GM23248 (cell line): Measurements from ENCODE around the gene ELMO3. TPM values are rescaled to one million over a fixed set of nuclear protein-coding genes. Genes with fewer than 3 reads are reported as not detected.

Experiments
- DNase-seq: peaks from one replicate; pipeline ENCODE4 v3.0.0-alpha.2; 2015
- H2AFZ ChIP-seq: fragments of 200-600 bp; sonication (generic); 2 replicates; pipeline ENCODE4 v1.6.1; 2016; ENCODE audit warnings: antibody characterized with exemption
- H3F3A ChIP-seq: fragments of 200-600 bp; sonication (generic); 2 replicates; pipeline ENCODE4 v1.6.1; 2016; ENCODE audit warnings: mild to moderate bottlenecking, antibody characterized with exemption, mixed run types; ENCODE audit not compliant: insufficient read depth
- H3K27ac ChIP-seq: fragments of 200-600 bp; sonication (generic); 2 replicates; pipeline ENCODE4 v1.5.1; 2016; ENCODE audit warnings: mild to moderate bottlenecking
- H3K27me3 ChIP-seq: fragments of 200-600 bp; sonication (generic); replicated peaks from 2 replicates; pipeline ENCODE4 v1.6.1; 2016; ENCODE audit warnings: mild to moderate bottlenecking; ENCODE audit not compliant: insufficient read depth
- H3K36me3 ChIP-seq: fragments of 200-600 bp; sonication (generic); 2 replicates; pipeline ENCODE4 v1.6.1; 2016; ENCODE audit warnings: low read depth, mild to moderate bottlenecking
- H3K4me1 ChIP-seq: fragments of 200-600 bp; sonication (generic); 2 replicates; pipeline ENCODE4 v1.6.1; 2016; ENCODE audit warnings: mild to moderate bottlenecking; ENCODE audit not compliant: insufficient read depth
- H3K4me2 ChIP-seq: fragments of 200-600 bp; sonication (generic); one replicate; pipeline ENCODE4 v1.6.1; 2016; ENCODE audit warnings: mild to moderate bottlenecking; ENCODE audit not compliant: unreplicated experiment
- H3K4me3 ChIP-seq: fragments of 200-600 bp; sonication (generic); 2 replicates; pipeline ENCODE4 v1.5.1; 2016; ENCODE audit warnings: mild to moderate bottlenecking
- H3K79me2 ChIP-seq: fragments of 200-600 bp; sonication (generic); 2 replicates; pipeline ENCODE4 v1.6.1; 2016; ENCODE audit warnings: mild to moderate bottlenecking; ENCODE audit not compliant: insufficient read depth
- H3K9ac ChIP-seq: fragments of 200-600 bp; sonication (generic); 2 replicates; pipeline ENCODE4 v1.6.1; 2016; ENCODE audit warnings: mild to moderate bottlenecking
- H3K9me2 ChIP-seq: fragments of 200-600 bp; sonication (generic); 2 replicates; pipeline ENCODE4 v1.6.1; 2016; ENCODE audit warnings: mixed run types, mild to moderate bottlenecking, moderate library complexity; ENCODE audit not compliant: insufficient read depth
- H3K9me3 ChIP-seq: fragments of 200-600 bp; sonication (generic); one replicate; pipeline ENCODE4 v1.6.1; 2017; ENCODE audit warnings: low read depth
- H4K20me1 ChIP-seq: fragments of 200-600 bp; sonication (generic); 2 replicates; pipeline ENCODE4 v1.6.0; 2016; ENCODE audit not compliant: insufficient read depth
- EZH2 ChIP-seq: fragments of 200-600 bp; sonication (generic); IDR thresholded peaks from 2 replicates; pipeline ENCODE4 v1.6.1; 2018; ENCODE audit warnings: antibody characterized with exemption, mild to moderate bottlenecking; ENCODE audit not compliant: insufficient read depth, poor library complexity, severe bottlenecking
- EZH2phosphoT487 ChIP-seq: fragments of 200-600 bp; sonication (generic); IDR thresholded peaks from 2 replicates; pipeline ENCODE4 v1.6.1; 2018; ENCODE audit warnings: antibody characterized with exemption, moderate library complexity, mild to moderate bottlenecking, low read depth; ENCODE audit not compliant: insufficient read depth
- WGBS, 2 experiments: methylation state at CpG; one replicate each; pipeline ENCODE4 v1.1.6; 2015 to 2017; ENCODE audit warnings: low lambda C conversion rate in 2 of 2, low coverage in 1 of 2; ENCODE audit errors: missing lambda C conversion rate in 2 of 2; 5-methylcytosine and 5-hydroxymethylcytosine counted together
- in situ Hi-C: fragments of 300-500 bp; cut with MboI; formaldehyde crosslinking; loops from 2 replicates; pipeline ENCODE4 v1.15.0; 2020
- polyA plus RNA-seq: library from polyadenylated mRNA; unstranded; fragments of >200 nt; fragmentation: Nextera tagmentation; extraction: Ambion mirVana; gene quantifications from 2 replicates; pipeline ENCODE4 v1.2.1, GENCODE V29; 2016
- total RNA-seq: library from RNA; depleted of rRNA; stranded (reverse); fragments of >200 nt; shearing (Covaris generic); gene quantifications from 2 replicates; pipeline ENCODE4 v1.2.3, GENCODE V29; 2014

ELMO3 gene
- total and polyA plus RNA-seq, 2 experiments from 2014 or later: 1.5 TPM; not detected in 1

DNA sequence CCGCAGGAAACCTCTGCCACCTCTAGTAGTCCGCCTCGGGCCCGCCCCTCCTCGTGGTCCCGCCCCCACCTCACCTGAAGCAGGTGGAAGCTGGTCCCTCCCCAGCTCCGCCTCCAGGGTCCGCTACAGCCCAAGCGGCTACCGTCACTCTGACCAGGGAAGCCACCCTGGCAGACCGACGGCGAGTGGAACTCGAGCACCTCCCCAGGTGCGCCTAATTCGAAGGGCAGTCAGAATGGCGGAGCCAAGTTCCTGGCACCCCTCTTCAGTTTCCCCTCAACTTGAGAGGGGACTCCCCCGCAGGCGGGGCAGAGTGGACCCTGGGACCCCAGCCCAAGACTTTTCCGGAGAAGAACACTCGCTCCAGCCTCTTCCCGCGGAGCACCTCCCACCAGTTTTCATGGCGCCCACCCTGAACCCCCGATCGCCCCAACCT lies 47.8 kb downstream of the ELMO3 start:
- H3K27me3 ChIP-seq: no peaks in the 10 kb centered on the region
- in situ Hi-C loops: no loop called here
- peaks cover 46% of the 10 kb centered on the region for H3F3A ChIP-seq
- peak; percentile 46 for DNase-seq
- H3K27ac ChIP-seq: peak overlapping the region; percentile 94
- H3K9me3 ChIP-seq: no peaks in the 10 kb centered on the region
- peaks cover 25% of the 10 kb centered on the region for H3K79me2 ChIP-seq
- H4K20me1 ChIP-seq: no peaks in the 10 kb centered on the region
- H2AFZ ChIP-seq: peak overlapping the region; percentile 58
- H3K9me2 ChIP-seq: no peaks in the 10 kb centered on the region
- peak overlapping the region; percentile 86 for H3K4me2 ChIP-seq
- peaks cover 56% of the 10 kb centered on the region for H3K4me1 ChIP-seq
- 1 to 2% methylated on average over 13 to 26 of the region's 26 CpGs for WGBS, 2 experiments
- peak overlapping the region; percentile 72 for H3K9ac ChIP-seq
- TF ChIP-seq EZH2 (no peak), EZH2phosphoT487 (no peak)
- peak overlapping the region; percentile 88 for H3K4me3 ChIP-seq
- H3K36me3 ChIP-seq: no peaks in the 10 kb centered on the region

- Histone ChIP-seq H3K9ac (peak within 1 kb of the TSS; percentile 85), H3K27me3 (no peaks in the 10 kb centered on the region), H3F3A (peaks cover 40% of the 10 kb centered on the region), H3K9me3 (no peaks in the 10 kb centered on the region), H3K4me2 (peak within 1 kb of the TSS; percentile 95), H2AFZ (peak within 1 kb of the TSS; percentile 92), H3K4me3 (peak within 1 kb of the TSS; percentile 88), H3K36me3 (no peaks in the 10 kb centered on the region), H4K20me1 (no peaks in the 10 kb centered on the region), H3K4me1 (peaks cover 50% of the 10 kb centered on the region), H3K27ac (peak within 1 kb of the TSS; percentile 94), H3K79me2 (peaks cover 19% of the 10 kb centered on the region), H3K9me2 (no peaks in the 10 kb centered on the region)
- in situ Hi-C loops: no loop called here
- DNase-seq: peak; percentile 99
- WGBS, 2 experiments: 1% methylated on average over 42 to 48 of the region's 60 CpGs
- TF ChIP-seq EZH2: no peak
- no peak for TF ChIP-seq EZH2phosphoT487
These were observed 48.5 kb downstream of the ELMO3 start, which contains the start of gene FHOD1 for GRCh38 chr16:67247192-67248072. Gene FHOD1 (minus strand): TSS chr16:67247481. CDS start chr16:67247410, 71 bp downstream.

DNA sequence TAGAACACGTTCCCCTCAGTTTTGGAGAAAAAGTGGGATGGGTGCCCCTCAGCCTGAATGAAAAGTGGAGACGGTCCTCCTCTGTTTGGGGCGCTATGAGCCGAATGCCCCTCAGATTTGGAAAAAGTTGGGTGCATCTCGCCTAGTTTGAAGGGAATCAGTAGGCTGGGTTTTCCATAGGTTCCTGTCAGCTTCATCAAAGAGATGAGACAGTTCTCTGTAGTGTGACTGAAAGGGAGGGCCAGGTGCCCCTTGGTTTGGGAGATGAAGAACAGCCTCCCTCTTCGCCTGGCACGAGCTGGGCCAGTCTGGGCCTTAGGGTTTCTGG lies 49.1 kb downstream of the ELMO3 start:
- Histone ChIP-seq H3F3A (peaks cover 37% of the 10 kb centered on the region), H3K9me2 (no peaks in the 10 kb centered on the region), H3K9me3 (no peaks in the 10 kb centered on the region), H4K20me1 (no peaks in the 10 kb centered on the region), H2AFZ (peak overlapping the region; percentile 92), H3K4me1 (peaks cover 45% of the 10 kb centered on the region), H3K36me3 (no peaks in the 10 kb centered on the region), H3K4me3 (peak overlapping the region; percentile 88), H3K9ac (peak overlapping the region; percentile 85), H3K79me2 (peaks cover 13% of the 10 kb centered on the region), H3K27ac (no peak overlapping the region), H3K4me2 (peak overlapping the region; percentile 95), H3K27me3 (no peaks in the 10 kb centered on the region)
- WGBS, 2 experiments: 1 to 8% methylated on average over 7 of the region's 7 CpGs
- DNase-seq: no peak
- no peak for TF ChIP-seq EZH2phosphoT487
- no peak for TF ChIP-seq EZH2
- in situ Hi-C loops: no loop called here

- H3K27me3 ChIP-seq: no peaks in the 10 kb centered on the region
- no peak for TF ChIP-seq EZH2phosphoT487
- TF ChIP-seq EZH2: no peak
- H4K20me1 ChIP-seq: no peaks in the 10 kb centered on the region
- H3K4me1 ChIP-seq: peaks cover 40% of the 10 kb centered on the region
- no peaks in the 10 kb centered on the region for H3K36me3 ChIP-seq
- 3% methylated on average over 12 to 50 of the region's 75 CpGs for WGBS, 2 experiments
- H3K9me2 ChIP-seq: no peaks in the 10 kb centered on the region
- H3F3A ChIP-seq: peaks cover 32% of the 10 kb centered on the region
- in situ Hi-C loops: no loop called here
- peak within 1 kb of the TSS; percentile 92 for H2AFZ ChIP-seq
- peak within 1 kb of the TSS; percentile 30; the same call in 1 of the 2 replicates for H3K27ac ChIP-seq
- H3K4me2 ChIP-seq: peak within 1 kb of the TSS; percentile 95
- peak within 1 kb of the TSS; percentile 88 for H3K4me3 ChIP-seq
- H3K9ac ChIP-seq: peak within 1 kb of the TSS; percentile 85
- H3K9me3 ChIP-seq: no peaks in the 10 kb centered on the region
- peak; percentile 65 for DNase-seq
- peaks cover 7% of the 10 kb centered on the region for H3K79me2 ChIP-seq
These were observed 49.7 kb downstream of the ELMO3 start, which contains the start of gene SLC9A5 for GRCh38 chr16:67248401-67249177. Gene SLC9A5 (plus strand): TSS chr16:67248979. CDS start chr16:67249015, 36 bp downstream.
